Measurements from ENCODE around the gene BHMT2.

The BHMT2 gene

DNA sequence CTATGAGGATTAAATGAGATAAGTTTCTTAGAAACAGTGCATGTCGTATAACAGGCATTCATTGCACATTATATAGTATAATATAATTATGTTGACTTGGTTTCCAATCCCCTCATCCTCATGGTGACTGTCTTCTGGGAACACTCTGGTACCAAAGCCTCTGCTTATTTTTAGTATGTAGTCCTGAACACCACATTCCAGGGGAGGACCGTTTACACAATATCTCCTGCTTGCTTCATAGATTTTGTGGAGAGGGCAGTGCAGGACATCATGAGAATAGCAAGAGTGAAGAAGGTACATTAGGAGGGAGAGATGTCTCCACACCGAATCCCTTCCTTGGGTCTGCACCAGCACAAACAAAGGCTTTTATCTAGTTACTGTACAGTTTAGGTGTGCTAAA is 21.5 kb downstream of the BHMT2 start:
- H2BK5ac ChIP-seq (ENCODE audit: low read length): no peak overlapping the region
- no peak for DNase-seq (ENCODE audit: low spot score)
- H3K4me3 ChIP-seq (ENCODE audit: low read length in 2 of 2): no peak overlapping the region
- no peak overlapping the region for H3K27ac ChIP-seq (replicated peaks; ENCODE audit: low read length)
- no peak overlapping the region for H2AFZ ChIP-seq (ENCODE audit: low read length)
- no peak overlapping the region for H2BK12ac ChIP-seq (ENCODE audit: low read length)
- no peak overlapping the region for H4K8ac ChIP-seq (ENCODE audit: low read depth, low read length)
- no peak overlapping the region for H2BK15ac ChIP-seq (ENCODE audit: low read length)
- no peaks in the 10 kb centered on the region for H3K79me1 ChIP-seq (ENCODE audit: low read depth, low read length)
- H3K4me2 ChIP-seq (ENCODE audit: insufficient read depth, low read length, poor library complexity, severe bottlenecking): no peak overlapping the region
- no CpG with 5 or more reads among the region's 3 CpGs for WGBS, 2 donors (ENCODE audit: extremely low coverage in 2 of 2, insufficient read length in 2 of 2, insufficient replicate concordance in 1 of 2)
- no peak overlapping the region for H3K23ac ChIP-seq (ENCODE audit: low read depth, low read length, poor library complexity)
- peaks cover 0 to 3% of the 10 kb centered on the region in 2 donors for H3K4me1 ChIP-seq (ENCODE audit: control insufficient read depth in 2 of 2, insufficient read depth in 1 of 2, low read depth in 1 of 2, low read length in 2 of 2)
- no peak overlapping the region for H2BK120ac ChIP-seq (ENCODE audit: low read depth, low read length)
- H3K18ac ChIP-seq (ENCODE audit: low read length): no peak overlapping the region
- H2AK5ac ChIP-seq (ENCODE audit: low read depth, low read length): no peak overlapping the region
- H3K27me3 ChIP-seq (ENCODE audit: control insufficient read depth in 3 of 3, insufficient read depth in 3 of 3, low read depth in 1 of 3, low read length in 3 of 3): no peaks in the 10 kb centered on the region
- H3K9ac ChIP-seq (ENCODE audit: low read depth, low read length, poor library complexity): no peak overlapping the region
- no peaks in the 10 kb centered on the region for H3K36me3 ChIP-seq (replicated peaks in 1 of 2; ENCODE audit: control insufficient read depth in 2 of 2, insufficient read depth in 2 of 2, low read length in 2 of 2)
- no peak overlapping the region for H3K4ac ChIP-seq (ENCODE audit: low read length)
- no peaks in the 10 kb centered on the region for H3K9me3 ChIP-seq (replicated peaks in 1 of 2; ENCODE audit: control insufficient read depth in 2 of 2, insufficient read depth in 1 of 2, low read depth in 1 of 2, low read length in 2 of 2)
- no peak overlapping the region for H3K14ac ChIP-seq (ENCODE audit: low read length)
- H4K91ac ChIP-seq (ENCODE audit: low read depth, low read length, poor library complexity): no peak overlapping the region

DNA sequence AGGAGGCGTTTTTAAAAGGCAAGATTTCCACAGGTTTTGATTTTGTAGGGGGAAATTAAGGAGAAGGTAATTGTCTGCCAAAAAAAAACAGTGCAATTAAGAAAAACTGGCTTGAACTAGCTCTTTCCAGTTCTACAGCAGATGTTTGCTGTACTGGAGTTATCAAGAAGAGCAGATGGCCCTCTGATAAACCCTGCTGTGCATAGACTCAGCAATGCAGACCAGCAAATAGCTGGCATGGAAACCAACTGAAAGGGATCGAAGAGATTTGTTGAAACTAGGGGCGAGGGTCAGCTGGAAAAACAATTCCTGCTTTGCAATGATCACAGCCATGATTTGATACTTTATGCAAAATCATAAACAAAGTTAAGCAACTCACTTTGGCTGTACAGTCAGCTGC is 24.2 kb downstream of the BHMT2 start:
- Histone ChIP-seq H3K27me3 (ENCODE audit: control insufficient read depth in 3 of 3, insufficient read depth in 3 of 3, low read depth in 1 of 3, low read length in 3 of 3) (no peaks in the 10 kb centered on the region), H2BK5ac (ENCODE audit: low read length) (no peak overlapping the region), H3K4ac (ENCODE audit: low read length) (no peak overlapping the region), H3K9me3 (replicated peaks in 1 of 2; ENCODE audit: control insufficient read depth in 2 of 2, insufficient read depth in 1 of 2, low read depth in 1 of 2, low read length in 2 of 2) (no peaks in the 10 kb centered on the region), H3K18ac (ENCODE audit: low read length) (no peak overlapping the region), H2AK5ac (ENCODE audit: low read depth, low read length) (no peak overlapping the region), H2BK12ac (ENCODE audit: low read length) (no peak overlapping the region), H3K14ac (ENCODE audit: low read length) (no peak overlapping the region), H3K36me3 (replicated peaks in 1 of 2; ENCODE audit: control insufficient read depth in 2 of 2, insufficient read depth in 2 of 2, low read length in 2 of 2) (no peaks in the 10 kb centered on the region), H3K4me1 (ENCODE audit: control insufficient read depth in 2 of 2, insufficient read depth in 1 of 2, low read depth in 1 of 2, low read length in 2 of 2) (peaks cover 0 to 3% of the 10 kb centered on the region in 2 donors), H4K91ac (ENCODE audit: low read depth, low read length, poor library complexity) (no peak overlapping the region), H3K9ac (ENCODE audit: low read depth, low read length, poor library complexity) (no peak overlapping the region), H3K27ac (replicated peaks; ENCODE audit: low read length) (no peak overlapping the region), H4K8ac (ENCODE audit: low read depth, low read length) (no peak overlapping the region), H3K23ac (ENCODE audit: low read depth, low read length, poor library complexity) (no peak overlapping the region), H3K4me2 (ENCODE audit: insufficient read depth, low read length, poor library complexity, severe bottlenecking) (no peak overlapping the region), H2BK15ac (ENCODE audit: low read length) (no peak overlapping the region), H3K79me1 (ENCODE audit: low read depth, low read length) (no peaks in the 10 kb centered on the region), H3K4me3 (ENCODE audit: low read length in 2 of 2) (no peak overlapping the region), H2BK120ac (ENCODE audit: low read depth, low read length) (no peak overlapping the region), H2AFZ (ENCODE audit: low read length) (no peak overlapping the region)
- WGBS, 2 donors (ENCODE audit: extremely low coverage in 2 of 2, insufficient read length in 2 of 2, insufficient replicate concordance in 1 of 2): 100% methylated on average over 1 of the region's 3 CpGs; no CpG with 5 or more reads in 1 of the 2 donors
- DNase-seq (ENCODE audit: low spot score): no peak

DNA sequence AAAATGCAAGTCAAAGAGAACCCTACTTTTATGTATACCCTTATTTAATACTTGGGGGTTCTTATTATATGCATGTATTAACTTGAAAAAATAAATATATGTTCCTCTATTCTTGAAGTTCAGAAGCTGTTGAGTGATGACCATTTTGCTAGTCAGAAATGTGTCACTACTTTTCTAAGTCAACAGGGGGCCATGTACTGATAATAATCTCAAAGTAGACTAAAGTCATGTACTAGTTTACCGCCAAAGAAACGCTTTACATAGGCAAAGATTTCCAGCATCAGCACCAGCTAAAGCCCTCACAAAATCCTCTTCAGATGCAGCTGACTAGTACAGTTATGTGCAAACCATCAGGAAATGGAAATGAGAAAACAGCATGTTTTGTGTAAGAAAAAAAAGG is 36.3 kb downstream of the BHMT2 start:
- Histone ChIP-seq H3K4ac (ENCODE audit: low read length) (no peak overlapping the region), H3K4me2 (ENCODE audit: insufficient read depth, low read length, poor library complexity, severe bottlenecking) (no peak overlapping the region), H3K18ac (ENCODE audit: low read length) (no peak overlapping the region), H3K14ac (ENCODE audit: low read length) (no peak overlapping the region), H3K27me3 (ENCODE audit: control insufficient read depth in 3 of 3, insufficient read depth in 3 of 3, low read depth in 1 of 3, low read length in 3 of 3) (peaks cover 0 to 43% (median 0%) of the 10 kb centered on the region in 3 experiments), H3K9ac (ENCODE audit: low read depth, low read length, poor library complexity) (no peak overlapping the region), H3K9me3 (replicated peaks in 1 of 2; ENCODE audit: control insufficient read depth in 2 of 2, insufficient read depth in 1 of 2, low read depth in 1 of 2, low read length in 2 of 2) (peaks cover 0 to 2% of the 10 kb centered on the region in 2 donors), H3K23ac (ENCODE audit: low read depth, low read length, poor library complexity) (no peak overlapping the region), H3K4me1 (ENCODE audit: control insufficient read depth in 2 of 2, insufficient read depth in 1 of 2, low read depth in 1 of 2, low read length in 2 of 2) (no peaks in the 10 kb centered on the region), H2AK5ac (ENCODE audit: low read depth, low read length) (no peak overlapping the region), H2BK15ac (ENCODE audit: low read length) (no peak overlapping the region), H2AFZ (ENCODE audit: low read length) (no peak overlapping the region), H3K36me3 (replicated peaks in 1 of 2; ENCODE audit: control insufficient read depth in 2 of 2, insufficient read depth in 2 of 2, low read length in 2 of 2) (no peaks in the 10 kb centered on the region), H3K79me1 (ENCODE audit: low read depth, low read length) (no peaks in the 10 kb centered on the region), H2BK120ac (ENCODE audit: low read depth, low read length) (no peak overlapping the region), H2BK5ac (ENCODE audit: low read length) (no peak overlapping the region), H3K27ac (replicated peaks; ENCODE audit: low read length) (no peak overlapping the region), H4K8ac (ENCODE audit: low read depth, low read length) (no peak overlapping the region), H4K91ac (ENCODE audit: low read depth, low read length, poor library complexity) (no peak overlapping the region), H2BK12ac (ENCODE audit: low read length) (no peak overlapping the region), H3K4me3 (ENCODE audit: low read length in 2 of 2) (no peak overlapping the region)
- WGBS, 2 donors (ENCODE audit: extremely low coverage in 2 of 2, insufficient read length in 2 of 2, insufficient replicate concordance in 1 of 2): no CpG with 5 or more reads among the region's 2 CpGs
- DNase-seq (ENCODE audit: low spot score): no peak

DNA sequence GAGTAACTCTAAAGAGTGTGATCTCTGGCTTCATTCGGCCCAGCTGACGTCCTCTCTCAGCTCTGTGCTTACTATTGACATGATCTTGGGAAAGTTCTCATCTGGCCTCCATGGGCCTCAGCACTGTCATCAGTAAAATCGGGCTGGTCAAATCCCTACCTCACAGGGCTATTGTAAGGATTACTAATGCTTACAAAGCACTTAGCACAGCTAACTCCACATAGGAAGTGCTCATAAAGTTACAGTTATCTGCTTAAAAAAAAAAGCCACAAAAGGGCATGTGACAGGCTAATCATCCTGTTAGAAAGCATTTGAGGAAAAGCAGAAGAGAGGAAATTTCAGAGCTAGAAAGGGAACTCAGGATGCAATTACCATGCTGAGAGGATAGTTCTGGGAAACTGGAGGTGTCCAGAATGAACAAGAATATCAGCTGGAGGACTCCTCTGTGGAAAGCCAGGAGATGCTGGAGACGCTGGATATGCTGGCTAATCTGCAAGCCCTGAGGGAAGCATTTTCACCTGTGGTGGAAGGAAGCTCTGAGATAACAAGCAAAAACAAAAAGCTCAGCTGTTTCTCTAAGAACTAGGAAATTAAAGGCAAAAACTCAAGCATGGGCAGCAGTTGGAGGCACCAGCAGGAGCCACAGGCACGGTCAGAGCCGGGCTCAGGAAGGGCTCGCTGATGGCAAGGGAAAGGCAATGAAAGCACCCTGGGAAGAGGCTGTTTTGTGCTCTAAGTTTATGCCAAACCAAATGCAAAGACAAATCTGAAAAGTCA is 37.6 kb downstream of the BHMT2 start:
- Histone ChIP-seq H4K8ac (ENCODE audit: low read depth, low read length) (no peak overlapping the region), H3K9me3 (replicated peaks in 1 of 2; ENCODE audit: control insufficient read depth in 2 of 2, insufficient read depth in 1 of 2, low read depth in 1 of 2, low read length in 2 of 2) (peaks cover 0 to under 1% of the 10 kb centered on the region in 2 donors), H3K23ac (ENCODE audit: low read depth, low read length, poor library complexity) (no peak overlapping the region), H3K4me3 (ENCODE audit: low read length in 2 of 2) (no peak overlapping the region), H3K9ac (ENCODE audit: low read depth, low read length, poor library complexity) (no peak overlapping the region), H2AFZ (ENCODE audit: low read length) (no peak overlapping the region), H3K4me1 (ENCODE audit: control insufficient read depth in 2 of 2, insufficient read depth in 1 of 2, low read depth in 1 of 2, low read length in 2 of 2) (peaks cover 0 to 7% of the 10 kb centered on the region in 2 donors), H3K14ac (ENCODE audit: low read length) (no peak overlapping the region), H4K91ac (ENCODE audit: low read depth, low read length, poor library complexity) (no peak overlapping the region), H2BK15ac (ENCODE audit: low read length) (no peak overlapping the region), H3K4ac (ENCODE audit: low read length) (no peak overlapping the region), H3K18ac (ENCODE audit: low read length) (no peak overlapping the region), H2BK120ac (ENCODE audit: low read depth, low read length) (no peak overlapping the region), H2BK5ac (ENCODE audit: low read length) (no peak overlapping the region), H3K79me1 (ENCODE audit: low read depth, low read length) (no peaks in the 10 kb centered on the region), H3K27ac (replicated peaks; ENCODE audit: low read length) (no peak overlapping the region), H3K36me3 (replicated peaks in 1 of 2; ENCODE audit: control insufficient read depth in 2 of 2, insufficient read depth in 2 of 2, low read length in 2 of 2) (no peaks in the 10 kb centered on the region), H2AK5ac (ENCODE audit: low read depth, low read length) (no peak overlapping the region), H2BK12ac (ENCODE audit: low read length) (no peak overlapping the region), H3K4me2 (ENCODE audit: insufficient read depth, low read length, poor library complexity, severe bottlenecking) (no peak overlapping the region), H3K27me3 (ENCODE audit: control insufficient read depth in 3 of 3, insufficient read depth in 3 of 3, low read depth in 1 of 3, low read length in 3 of 3) (peaks cover 8 to 56% (median 12%) of the 10 kb centered on the region in 3 experiments)
- WGBS, 2 donors (ENCODE audit: extremely low coverage in 2 of 2, insufficient read length in 2 of 2, insufficient replicate concordance in 1 of 2): no CpG with 5 or more reads among the region's 7 CpGs
- no peak for DNase-seq (ENCODE audit: low spot score)

All from neuronal stem cell (in vitro differentiated cells).